A549 (cell line): Measurements from ENCODE around the gene RAB14. TPM values are rescaled to one million over a fixed set of nuclear protein-coding genes. Genes with fewer than 3 reads are reported as not detected.

ENCODE experiments used
- ATAC-seq, 2 experiments: fragments of 200-7000 bp in 1 of 2; fragments of >200 bp in 1 of 2; cut with Nextera tagmentation in 1 of 2; cut with Tn5 transposase in 1 of 2; 3 replicates each; pipeline versions ENCODE4 v1.8.0 to v1.9.1; 2018 to 2020; ENCODE audit warnings: mild to moderate bottlenecking in 1 of 2, moderate library complexity in 1 of 2
- CTCF ChIA-PET: fragments of 300-600 bp; sonication (Branson Sonifier 250); formaldehyde crosslinking; extraction: SDS; loops from one replicate; lab custom pipeline; 2021; ENCODE audit warnings: antibody characterized with exemption, inconsistent platforms; lab: Yijun Ruan, JAX
- POLR2A ChIA-PET: fragments of 350-600 bp; formaldehyde crosslinking; extraction: SDS; loops from one replicate; lab custom pipeline; 2021; ENCODE audit warnings: antibody characterized with exemption, inconsistent platforms; lab: Yijun Ruan, JAX
- DNase-seq, 2 experiments: peaks; one replicate each; pipeline versions ENCODE4 v3.0.0 to v3.0.0-alpha.2; 2011 to 2016; ENCODE audit warnings: low read depth in 1 of 2, low spot score in 1 of 2
- FAIRE-seq: peaks from 2 replicates; lab custom pipeline; 2011; peaks lifted over from hg19 to GRCh38; lab: Jason Lieb, UNC
- H3K27ac ChIP-seq, 2 experiments: fragments of >200 bp; sonication (Bioruptor Twin); formaldehyde crosslinking; 3 replicates each; pipeline ENCODE4 v1.5.1; 2016 to 2017
- H3K4me1 ChIP-seq: fragments of >200 bp; sonication (Bioruptor Twin); formaldehyde crosslinking; 3 replicates; pipeline ENCODE4 v1.6.1; 2016
- H3K4me2 ChIP-seq: fragments of >200 bp; sonication (Bioruptor Twin); formaldehyde crosslinking; 3 replicates; pipeline ENCODE4 v1.6.1; 2016
- H3K4me3 ChIP-seq: fragments of >200 bp; sonication (Bioruptor Twin); formaldehyde crosslinking; 3 replicates; pipeline ENCODE4 v1.5.1; 2016
- H3K9me3 ChIP-seq: fragments of >200 bp; sonication (Bioruptor Twin); formaldehyde crosslinking; 3 replicates; pipeline ENCODE4 v1.6.1; 2016
- BHLHE40 ChIP-seq: IDR thresholded peaks from 2 replicates; pipeline ENCODE4 v1.6.1; 2012; ENCODE audit warnings: low read depth, low read length, inconsistent platforms
- CBX8 ChIP-seq: fragments of 200-600 bp; sonication (generic); IDR thresholded peaks from 2 replicates; pipeline ENCODE4 v1.6.1; 2016
- CHD2 ChIP-seq: fragments of 150-350 bp; IDR thresholded peaks from 2 replicates; pipeline ENCODE4 v1.6.1; 2014; ENCODE audit warnings: low read length; ENCODE audit not compliant: partially characterized antibody
- EHMT2 ChIP-seq: fragments of 200-600 bp; sonication (generic); IDR thresholded peaks from 2 replicates; pipeline ENCODE4 v1.6.1; 2016; ENCODE audit warnings: antibody characterized with exemption, low read depth, mild to moderate bottlenecking, moderate library complexity
- EP300 ChIP-seq, 2 experiments: fragments of >200 bp; sonication (Bioruptor Twin); formaldehyde crosslinking; IDR thresholded peaks; 2 replicates in 1 of 2; 3 replicates in 1 of 2; pipeline ENCODE4 v1.6.1; 2016 to 2017
- ESRRA ChIP-seq: fragments of 150-350 bp; IDR thresholded peaks from 2 replicates; pipeline ENCODE4 v1.6.1; 2014; ENCODE audit warnings: mild to moderate bottlenecking, low read length, borderline replicate concordance
- FOSB ChIP-seq: fragments of 250-450 bp; sonication (Bioruptor Pico); IDR thresholded peaks from 2 replicates; pipeline ENCODE4 v1.5.0; 2020; ENCODE audit warnings: mild to moderate bottlenecking, moderate library complexity
- FOSL2 ChIP-seq, 2 experiments: fragments of 450-650 bp in 1 of 2; fragments of >200 bp in 1 of 2; sonication (Bioruptor Twin) in 1 of 2; formaldehyde crosslinking; IDR thresholded peaks; 2 replicates each; pipeline versions ENCODE4 v1.5.0 to v1.6.1; 2016 to 2020; ENCODE audit warnings: mild to moderate bottlenecking in 1 of 2, moderate library complexity in 1 of 2
- HDAC2 ChIP-seq: fragments of 200-600 bp; sonication (generic); IDR thresholded peaks from 2 replicates; pipeline ENCODE4 v1.6.1; 2016
- HES2 ChIP-seq: fragments of >200 bp; sonication (Bioruptor Twin); formaldehyde crosslinking; IDR thresholded peaks from 2 replicates; pipeline ENCODE4 v1.6.1; 2016
- HOXB13 ChIP-seq: fragments of 250-450 bp; sonication (Bioruptor Pico); IDR thresholded peaks from 2 replicates; pipeline ENCODE4 v1.5.0; 2020; ENCODE audit warnings: low read depth, mild to moderate bottlenecking, moderate library complexity
- JUN ChIP-seq, 2 experiments: fragments of >200 bp; sonication (Bioruptor Twin); formaldehyde crosslinking; IDR thresholded peaks; 2 replicates in 1 of 2; 3 replicates in 1 of 2; pipeline ENCODE4 v1.6.1; 2016 to 2017
- KDM1A ChIP-seq: fragments of 200-600 bp; sonication (generic); IDR thresholded peaks from 2 replicates; pipeline ENCODE4 v1.6.1; 2016; ENCODE audit warnings: low read depth, mild to moderate bottlenecking
- MYC ChIP-seq: IDR thresholded peaks from 2 replicates; pipeline ENCODE4 v1.6.1; 2012; ENCODE audit warnings: mild to moderate bottlenecking, inconsistent platforms, low read length, improper control_type of control experiment, borderline replicate concordance
- NFE2L2 ChIP-seq: fragments of 150-350 bp; conservative IDR thresholded peaks from 2 replicates; pipeline ENCODE4 v1.6.1; 2014; ENCODE audit warnings: low read length
- NR3C1 ChIP-seq: fragments of >200 bp; sonication (Bioruptor Twin); formaldehyde crosslinking; IDR thresholded peaks from 3 replicates; pipeline ENCODE4 v1.6.1; 2017
- PHF8 ChIP-seq: fragments of 200-600 bp; sonication (generic); IDR thresholded peaks from 2 replicates; pipeline ENCODE4 v1.6.1; 2016; ENCODE audit warnings: low read depth, mild to moderate bottlenecking, antibody characterized with exemption, moderate library complexity, borderline replicate concordance
- RARB ChIP-seq: fragments of 250-450 bp; sonication (Bioruptor Pico); IDR thresholded peaks from 2 replicates; pipeline ENCODE4 v1.8.0; 2021; ENCODE audit warnings: mild to moderate bottlenecking, moderate library complexity
- RCOR1 ChIP-seq: fragments of 150-350 bp; IDR thresholded peaks from 2 replicates; pipeline ENCODE4 v1.6.1; 2014; ENCODE audit warnings: antibody characterized with exemption, low read length, low read depth
- RNF2 ChIP-seq: fragments of 200-600 bp; sonication (generic); IDR thresholded peaks from 2 replicates; pipeline ENCODE4 v1.6.1; 2016; ENCODE audit warnings: low read depth, mild to moderate bottlenecking, antibody characterized with exemption, moderate library complexity, borderline replicate concordance
- TP53 ChIP-seq: fragments of 250-450 bp; sonication (Bioruptor Pico); IDR thresholded peaks from 2 replicates; pipeline ENCODE4 v1.5.0; 2021; ENCODE audit warnings: mild to moderate bottlenecking, moderate library complexity
- USF2 ChIP-seq: fragments of 450-650 bp; IDR thresholded peaks from 2 replicates; pipeline ENCODE4 v1.6.1; 2014; ENCODE audit warnings: antibody characterized with exemption
- ZC3H11A ChIP-seq: fragments of 450-650 bp; IDR thresholded peaks from 2 replicates; pipeline ENCODE4 v1.6.1; 2014; ENCODE audit warnings: antibody characterized with exemption, mild to moderate bottlenecking
- ZFP36 ChIP-seq: fragments of 450-650 bp; IDR thresholded peaks from 2 replicates; pipeline ENCODE4 v1.6.1; 2014; ENCODE audit warnings: borderline replicate concordance; ENCODE audit not compliant: partially characterized antibody
- ZNF302 ChIP-seq: fragments of 250-450 bp; sonication (Bioruptor Pico); IDR thresholded peaks from 2 replicates; pipeline ENCODE4 v1.9.0; 2021; ENCODE audit warnings: inconsistent platforms, mild to moderate bottlenecking, moderate library complexity
- ZSCAN20 ChIP-seq: fragments of 250-450 bp; sonication (Bioruptor Pico); IDR thresholded peaks from 2 replicates; pipeline ENCODE4 v1.8.0; 2022; ENCODE audit warnings: mild to moderate bottlenecking, moderate library complexity
- WGBS: methylation state at CpG from one replicate; pipeline ENCODE4 v1.1.6; 2017; ENCODE audit errors: missing lambda C conversion rate; 5-methylcytosine and 5-hydroxymethylcytosine counted together
- polyA plus RNA-seq, 4 experiments: library from polyadenylated mRNA; depleted of rRNA in 3 of 4; stranded (reverse); fragments of >200 nt; fragmentation: RNase III in 1 of 4; extraction: RNeasy Plus Mini Kit Qiagen cat#74134 plus additional on column Dnase treatment in 1 of 4; gene quantifications; 2 replicates in 3 of 4; 3 replicates in 1 of 4; pipeline ENCODE4 v1.2.3, GENCODE V29; 2011 to 2017
- TF ChIP-seq, protein P1 (sequence below): fragments of 250-450 bp; sonication (Bioruptor Pico); IDR thresholded peaks from 2 replicates; pipeline ENCODE4 v1.5.0; 2020; ENCODE audit warnings: low read depth, mild to moderate bottlenecking, moderate library complexity
- TF ChIP-seq, protein P2 (sequence below): fragments of >200 bp; sonication (Bioruptor Twin); formaldehyde crosslinking; IDR thresholded peaks from 3 replicates; pipeline ENCODE4 v1.5.1; 2016

RAB14 gene
- polyA plus RNA-seq, 2 of the 4 experiments (the other 2 are of a cell fraction): 38.4 to 54.1 TPM

DNA sequence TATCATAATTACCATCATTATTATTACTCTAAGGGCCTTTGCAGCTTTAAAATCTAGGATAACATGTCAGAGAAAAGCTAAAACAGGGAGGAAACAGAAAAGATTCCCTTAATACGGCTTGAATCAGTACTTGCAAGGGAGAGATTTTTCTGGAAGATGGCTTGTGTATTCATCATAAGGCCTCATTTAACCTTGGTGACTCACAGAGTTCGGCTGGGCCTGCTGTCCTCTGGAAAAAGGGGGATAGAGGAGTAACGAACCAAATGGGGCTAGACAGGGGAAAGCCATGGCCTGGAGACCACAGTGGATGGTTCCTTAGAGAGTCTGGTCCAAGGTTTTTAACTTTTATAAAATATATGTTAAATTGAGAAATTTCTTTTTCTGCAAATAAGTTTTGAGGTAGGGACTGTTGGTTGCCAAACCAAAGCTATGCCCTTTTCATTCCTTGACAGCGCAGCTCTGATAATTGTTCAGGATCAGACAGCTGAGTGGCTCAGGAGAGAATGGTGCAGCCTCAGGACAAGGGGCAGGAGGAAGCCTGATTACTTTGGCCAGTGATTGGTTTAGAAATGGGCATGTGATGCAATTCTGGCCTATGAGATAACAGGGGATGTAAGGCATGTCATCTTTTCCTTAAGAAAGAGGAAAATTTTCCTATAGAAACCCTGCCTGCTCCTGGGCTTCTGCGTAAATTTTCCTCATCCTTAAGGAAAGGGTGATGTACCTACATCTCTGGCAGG is 40.7 kb upstream of the RAB14 start:
- no peak overlapping the region for H3K27ac ChIP-seq
- DNase-seq: no peak
- CTCF ChIA-PET: interaction anchor here (1.0 to 2.8 kb wide), 5 partner anchors 10 to 78 kb away, joined by 4 to 12 read pairs (median 5); no protein-coding TSS in a partner anchor
- POLR2A ChIA-PET: no interaction called here
- 52% methylated on average over 5 of the region's 5 CpGs for WGBS
- no peak overlapping the region for H3K4me3 ChIP-seq
- H3K9me3 ChIP-seq: peaks cover 12% of the 10 kb centered on the region
- H3K4me2 ChIP-seq: no peak overlapping the region
- H3K4me1 ChIP-seq: no peaks in the 10 kb centered on the region
- TF ChIP-seq ZNF302 (CRISPR knock-in tag): no peak
- TF ChIP-seq FOSB (CRISPR knock-in tag): no peak
- no peak for TF ChIP-seq PHF8
- no peak for TF ChIP-seq NFE2L2
- TF ChIP-seq, protein P1, sequence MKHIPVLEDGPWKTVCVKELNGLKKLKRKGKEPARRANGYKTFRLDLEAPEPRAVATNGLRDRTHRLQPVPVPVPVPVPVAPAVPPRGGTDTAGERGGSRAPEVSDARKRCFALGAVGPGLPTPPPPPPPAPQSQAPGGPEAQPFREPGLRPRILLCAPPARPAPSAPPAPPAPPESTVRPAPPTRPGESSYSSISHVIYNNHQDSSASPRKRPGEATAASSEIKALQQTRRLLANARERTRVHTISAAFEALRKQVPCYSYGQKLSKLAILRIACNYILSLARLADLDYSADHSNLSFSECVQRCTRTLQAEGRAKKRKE: no peak
- TF ChIP-seq USF2: peak; percentile 34; the same call in 1 of the 2 replicates
- TF ChIP-seq KDM1A: no peak
- FAIRE-seq: no peak
- no peak for ATAC-seq

- no peak for TF ChIP-seq EHMT2
- no peak for TF ChIP-seq ZFP36
- no peak for TF ChIP-seq BHLHE40
- TF ChIP-seq ZSCAN20 (CRISPR knock-in tag): no peak
- TF ChIP-seq JUN (IDR thresholded peaks at IDR 0.05): no peak
- TF ChIP-seq ZNF302 (CRISPR knock-in tag): no peak
- TF ChIP-seq NR3C1: no peak
- no peak for TF ChIP-seq RCOR1
- TF ChIP-seq TP53: no peak
- TF ChIP-seq HOXB13 (CRISPR knock-in tag): no peak
- no peak for TF ChIP-seq RARB (CRISPR knock-in tag)
- peaks cover 12% of the 10 kb centered on the region for H3K9me3 ChIP-seq
- POLR2A ChIA-PET: no interaction called here
- no peak overlapping the region for H3K27ac ChIP-seq
- CTCF ChIA-PET: interaction anchor here (0.9 to 3.0 kb wide), 6 partner anchors 11 to 80 kb away, joined by 4 to 12 read pairs (median 6); no protein-coding TSS in a partner anchor
- DNase-seq: no peak
- WGBS: 64% methylated on average over 6 of the region's 6 CpGs
- H3K4me3 ChIP-seq: no peak overlapping the region
- H3K4me1 ChIP-seq: no peaks in the 10 kb centered on the region
- no peak for FAIRE-seq
- no peak for ATAC-seq
- no peak overlapping the region for H3K4me2 ChIP-seq
Observed at GRCh38 chr9:121240472-121241135, 38.9 kb upstream of the RAB14 start.

DNA sequence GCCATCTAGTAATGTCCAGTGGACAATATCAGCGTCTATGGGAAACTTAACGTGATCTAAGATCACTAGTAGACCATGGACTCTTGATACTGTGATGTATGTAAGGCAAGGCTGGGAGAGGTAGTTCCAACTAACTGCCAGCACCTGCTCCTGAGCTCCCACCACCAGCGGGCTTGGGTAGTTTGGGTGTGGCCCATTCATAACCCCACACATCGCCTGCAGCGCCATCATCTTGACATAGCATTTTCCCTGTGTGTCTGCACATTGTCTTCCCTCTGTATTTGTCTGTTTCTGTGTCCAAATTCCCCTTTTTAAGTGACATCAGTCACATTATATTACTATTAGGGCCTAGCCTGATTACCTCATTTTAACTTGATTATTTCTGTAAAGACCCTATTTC is 38.2 kb upstream of the RAB14 start:
- TF ChIP-seq HES2 (no peak), EP300 (IDR thresholded peaks at IDR 0.05) (no peak), CHD2 (no peak), ZC3H11A (no peak), FOSL2 (IDR thresholded peaks at IDR 0.05) (no peak), FOSL2 (CRISPR knock-in tag; IDR thresholded peaks at IDR 0.05) (no peak), ESRRA (no peak), CBX8 (no peak), RNF2 (no peak), HDAC2 (no peak), NR3C1 (no peak), MYC (no peak), ZSCAN20 (CRISPR knock-in tag) (no peak), ZFP36 (no peak)
- TF ChIP-seq, protein P1: no peak
- TF ChIP-seq, protein P2, sequence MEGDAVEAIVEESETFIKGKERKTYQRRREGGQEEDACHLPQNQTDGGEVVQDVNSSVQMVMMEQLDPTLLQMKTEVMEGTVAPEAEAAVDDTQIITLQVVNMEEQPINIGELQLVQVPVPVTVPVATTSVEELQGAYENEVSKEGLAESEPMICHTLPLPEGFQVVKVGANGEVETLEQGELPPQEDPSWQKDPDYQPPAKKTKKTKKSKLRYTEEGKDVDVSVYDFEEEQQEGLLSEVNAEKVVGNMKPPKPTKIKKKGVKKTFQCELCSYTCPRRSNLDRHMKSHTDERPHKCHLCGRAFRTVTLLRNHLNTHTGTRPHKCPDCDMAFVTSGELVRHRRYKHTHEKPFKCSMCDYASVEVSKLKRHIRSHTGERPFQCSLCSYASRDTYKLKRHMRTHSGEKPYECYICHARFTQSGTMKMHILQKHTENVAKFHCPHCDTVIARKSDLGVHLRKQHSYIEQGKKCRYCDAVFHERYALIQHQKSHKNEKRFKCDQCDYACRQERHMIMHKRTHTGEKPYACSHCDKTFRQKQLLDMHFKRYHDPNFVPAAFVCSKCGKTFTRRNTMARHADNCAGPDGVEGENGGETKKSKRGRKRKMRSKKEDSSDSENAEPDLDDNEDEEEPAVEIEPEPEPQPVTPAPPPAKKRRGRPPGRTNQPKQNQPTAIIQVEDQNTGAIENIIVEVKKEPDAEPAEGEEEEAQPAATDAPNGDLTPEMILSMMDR: no peak
- ATAC-seq (no peak), DNase-seq (no peak), FAIRE-seq (no peak)
- CTCF ChIA-PET: interaction anchor here (3.0 kb wide), 1 partner anchor 80 kb away, joined by 8 read pairs; no protein-coding TSS in a partner anchor
- Histone ChIP-seq H3K27ac (no peak overlapping the region), H3K9me3 (peaks cover 12% of the 10 kb centered on the region), H3K4me1 (no peaks in the 10 kb centered on the region), H3K4me3 (no peak overlapping the region), H3K4me2 (no peak overlapping the region)
- POLR2A ChIA-PET: no interaction called here
- 79% methylated on average over 5 of the region's 5 CpGs for WGBS
